Parathyroid adenoma (tissue), 2 donors: Measurements from ENCODE around the gene LRRC8B.

ENCODE experiments used
- H2AFZ ChIP-seq: fragments of 300-600 bp; sonication (generic); one replicate; pipeline ENCODE4 v1.7.0; 2017; ENCODE audit warnings: antibody characterized with exemption, mild to moderate bottlenecking
- H3K27ac ChIP-seq: fragments of 300-600 bp; sonication (generic); one replicate; pipeline ENCODE4 v1.7.0; 2017
- H3K27me3 ChIP-seq: fragments of 300-600 bp; sonication (generic); one replicate; pipeline ENCODE4 v1.7.0; 2017; ENCODE audit warnings: low read length; ENCODE audit not compliant: control insufficient read depth, insufficient read depth
- H3K36me3 ChIP-seq: fragments of 300-600 bp; sonication (generic); one replicate; pipeline ENCODE4 v1.7.0; 2017; ENCODE audit warnings: low read length; ENCODE audit not compliant: control insufficient read depth, insufficient read depth
- H3K4me1 ChIP-seq: fragments of 300-600 bp; sonication (generic); one replicate; pipeline ENCODE4 v1.7.0; 2017; ENCODE audit warnings: control low read depth
- H3K4me2 ChIP-seq: fragments of 300-600 bp; sonication (generic); one replicate; pipeline ENCODE4 v1.7.0; 2017; ENCODE audit warnings: low read length
- H3K4me3 ChIP-seq: fragments of 300-600 bp; sonication (generic); one replicate; pipeline ENCODE4 v1.7.0; 2017; ENCODE audit warnings: low read depth, low read length
- H3K79me2 ChIP-seq: fragments of 300-600 bp; sonication (generic); one replicate; pipeline ENCODE4 v1.7.0; 2017; ENCODE audit warnings: control low read depth
- H3K9ac ChIP-seq: fragments of 300-600 bp; sonication (generic); one replicate; pipeline ENCODE4 v1.7.0; 2017; ENCODE audit warnings: mild to moderate bottlenecking
- H3K9me3 ChIP-seq: fragments of 300-600 bp; sonication (generic); one replicate; pipeline ENCODE4 v1.7.0; 2017; ENCODE audit warnings: low read length; ENCODE audit not compliant: control insufficient read depth
- TF ChIP-seq, protein P1 (sequence below): fragments of 300-600 bp; sonication (generic); IDR thresholded peaks from one replicate; pipeline ENCODE4 v1.7.0; 2017; ENCODE audit warnings: antibody characterized with exemption, mild to moderate bottlenecking
- donor health status: primary hyperparathyroidism.

LRRC8B gene

DNA sequence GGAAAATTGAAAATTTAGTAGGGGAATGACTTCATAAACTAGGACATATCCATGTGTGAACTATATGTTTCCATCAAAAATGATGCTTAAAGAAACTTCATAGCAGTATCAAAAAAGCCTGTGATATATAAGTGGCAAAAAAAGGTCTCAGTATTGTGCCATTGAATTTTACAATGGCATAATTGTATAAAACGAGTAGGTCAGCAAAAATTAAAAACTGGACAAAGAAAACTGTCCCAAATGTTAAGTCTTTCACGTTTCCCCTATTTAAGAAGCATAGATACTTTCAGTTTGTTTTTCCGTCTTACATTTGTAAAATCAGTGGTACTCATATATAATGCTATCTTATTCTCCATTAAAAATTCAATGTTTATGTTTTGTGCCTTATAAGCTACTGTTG lies 43.2 kb downstream of the LRRC8B start:
- Histone ChIP-seq H3K4me2 (no peak overlapping the region), H2AFZ (no peak overlapping the region), H3K4me1 (peaks cover 7% of the 10 kb centered on the region), H3K9me3 (no peaks in the 10 kb centered on the region), H3K4me3 (no peak overlapping the region), H3K9ac (no peak overlapping the region), H3K36me3 (no peaks in the 10 kb centered on the region), H3K79me2 (peaks cover 3% of the 10 kb centered on the region), H3K27me3 (no peaks in the 10 kb centered on the region), H3K27ac (no peak overlapping the region)
- TF ChIP-seq, protein P1, sequence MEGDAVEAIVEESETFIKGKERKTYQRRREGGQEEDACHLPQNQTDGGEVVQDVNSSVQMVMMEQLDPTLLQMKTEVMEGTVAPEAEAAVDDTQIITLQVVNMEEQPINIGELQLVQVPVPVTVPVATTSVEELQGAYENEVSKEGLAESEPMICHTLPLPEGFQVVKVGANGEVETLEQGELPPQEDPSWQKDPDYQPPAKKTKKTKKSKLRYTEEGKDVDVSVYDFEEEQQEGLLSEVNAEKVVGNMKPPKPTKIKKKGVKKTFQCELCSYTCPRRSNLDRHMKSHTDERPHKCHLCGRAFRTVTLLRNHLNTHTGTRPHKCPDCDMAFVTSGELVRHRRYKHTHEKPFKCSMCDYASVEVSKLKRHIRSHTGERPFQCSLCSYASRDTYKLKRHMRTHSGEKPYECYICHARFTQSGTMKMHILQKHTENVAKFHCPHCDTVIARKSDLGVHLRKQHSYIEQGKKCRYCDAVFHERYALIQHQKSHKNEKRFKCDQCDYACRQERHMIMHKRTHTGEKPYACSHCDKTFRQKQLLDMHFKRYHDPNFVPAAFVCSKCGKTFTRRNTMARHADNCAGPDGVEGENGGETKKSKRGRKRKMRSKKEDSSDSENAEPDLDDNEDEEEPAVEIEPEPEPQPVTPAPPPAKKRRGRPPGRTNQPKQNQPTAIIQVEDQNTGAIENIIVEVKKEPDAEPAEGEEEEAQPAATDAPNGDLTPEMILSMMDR, result no peak

DNA sequence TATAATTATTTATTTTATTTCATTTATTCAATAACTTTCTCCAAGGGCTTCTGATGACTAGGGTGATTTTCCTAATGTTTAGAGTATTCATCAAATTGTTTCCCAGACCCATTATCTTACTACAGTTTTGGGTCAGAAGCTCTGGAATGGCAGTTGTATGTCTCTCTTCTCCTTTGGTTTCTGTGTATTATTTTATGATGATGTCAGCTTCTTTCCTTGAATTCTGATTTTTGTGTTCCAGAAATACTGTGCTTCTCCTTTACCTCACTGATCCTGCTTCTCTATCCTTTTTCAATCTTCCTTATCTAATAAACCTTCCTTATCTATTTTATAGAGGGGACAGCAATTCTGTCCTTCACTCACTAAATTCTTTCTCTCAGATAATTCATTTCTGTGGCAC lies 48.8 kb downstream of the LRRC8B start:
- Histone ChIP-seq H3K27me3 (no peaks in the 10 kb centered on the region), H3K9ac (no peak overlapping the region), H3K36me3 (no peaks in the 10 kb centered on the region), H3K27ac (no peak overlapping the region), H2AFZ (no peak overlapping the region), H3K79me2 (peaks cover 3% of the 10 kb centered on the region), H3K9me3 (no peaks in the 10 kb centered on the region), H3K4me3 (no peak overlapping the region), H3K4me1 (no peaks in the 10 kb centered on the region), H3K4me2 (no peak overlapping the region)
- TF ChIP-seq, protein P1, result no peak

DNA sequence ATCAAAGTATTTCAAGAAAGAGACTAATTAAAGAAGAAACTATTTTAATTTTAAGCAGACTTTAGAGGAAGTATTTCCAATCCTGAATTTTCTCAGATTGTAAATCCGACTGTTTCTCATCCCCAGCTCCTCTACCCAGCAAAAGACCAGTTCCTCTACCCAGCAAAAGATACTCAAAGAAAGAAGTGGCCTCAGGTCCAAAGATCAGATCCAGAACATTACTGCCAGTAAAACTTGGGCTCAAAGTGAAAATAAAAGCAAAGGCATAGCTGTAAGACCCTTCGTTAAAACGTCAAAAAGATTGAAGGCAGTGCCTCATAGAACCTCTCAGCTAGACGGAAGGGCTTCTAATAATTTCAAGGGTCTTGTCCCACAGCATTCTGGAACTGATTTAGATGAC lies 50.0 kb downstream of the LRRC8B start:
- H3K9ac ChIP-seq, result no peak overlapping the region
- H3K4me1 ChIP-seq, result no peaks in the 10 kb centered on the region
- H3K36me3 ChIP-seq, result no peaks in the 10 kb centered on the region
- H3K79me2 ChIP-seq, result peaks cover 3% of the 10 kb centered on the region
- H3K4me2 ChIP-seq, result no peak overlapping the region
- no peak overlapping the region for H2AFZ ChIP-seq
- no peak overlapping the region for H3K27ac ChIP-seq
- no peaks in the 10 kb centered on the region for H3K9me3 ChIP-seq
- H3K4me3 ChIP-seq, result no peak overlapping the region
- TF ChIP-seq, protein P1, result no peak
- H3K27me3 ChIP-seq, result no peaks in the 10 kb centered on the region

DNA sequence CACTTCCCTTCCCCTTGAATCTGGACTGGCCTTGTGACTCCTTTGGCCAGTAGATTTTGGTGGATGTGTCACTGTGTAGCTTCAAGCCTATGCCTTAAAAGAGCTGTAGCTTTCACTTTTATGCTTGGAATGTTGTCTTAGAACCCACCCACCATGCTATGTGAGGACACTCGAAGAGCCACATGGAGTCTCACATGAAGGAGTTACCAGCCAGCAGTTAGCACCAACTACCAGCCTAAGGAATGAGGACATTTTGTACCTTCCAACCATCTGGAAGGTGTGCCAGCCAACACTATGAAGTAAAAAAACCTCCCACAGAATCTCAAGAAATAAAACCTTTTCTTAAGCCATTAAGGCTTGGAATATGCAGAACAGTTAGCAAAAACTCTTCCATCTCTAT lies 50.6 kb downstream of the LRRC8B start:
- no peaks in the 10 kb centered on the region for H3K4me1 ChIP-seq
- H2AFZ ChIP-seq, result no peak overlapping the region
- TF ChIP-seq, protein P1, result no peak
- H3K79me2 ChIP-seq, result no peaks in the 10 kb centered on the region
- no peaks in the 10 kb centered on the region for H3K9me3 ChIP-seq
- no peak overlapping the region for H3K4me2 ChIP-seq
- no peak overlapping the region for H3K9ac ChIP-seq
- no peak overlapping the region for H3K27ac ChIP-seq
- H3K36me3 ChIP-seq, result no peaks in the 10 kb centered on the region
- H3K27me3 ChIP-seq, result no peaks in the 10 kb centered on the region
- no peak overlapping the region for H3K4me3 ChIP-seq

DNA sequence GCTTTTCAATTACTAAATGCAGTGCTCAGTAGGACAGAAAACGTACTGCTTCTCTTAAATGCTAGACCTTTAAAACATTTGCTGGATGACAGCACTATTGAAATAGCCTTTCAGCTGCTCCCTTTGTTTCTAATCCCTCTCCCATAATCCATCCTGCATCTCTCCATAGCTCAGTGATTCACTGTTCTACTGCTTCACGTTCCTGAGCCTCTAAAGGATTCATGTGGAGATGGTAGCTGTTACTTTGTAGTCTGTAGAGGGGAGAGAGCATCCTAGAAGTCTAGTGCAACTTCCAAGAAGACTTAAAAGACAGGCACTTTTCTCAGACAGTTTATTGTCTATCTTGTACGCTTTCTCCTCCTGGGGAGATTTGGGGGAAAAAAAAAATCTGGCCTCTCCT lies 51.4 kb downstream of the LRRC8B start:
- TF ChIP-seq, protein P1, result no peak

More for the DNA sequence above, 51.4 kb downstream of the LRRC8B start:
- no peaks in the 10 kb centered on the region for H3K4me1 ChIP-seq
- H3K4me3 ChIP-seq, result no peak overlapping the region
- H3K9ac ChIP-seq, result no peak overlapping the region
- H3K4me2 ChIP-seq, result no peak overlapping the region
- H2AFZ ChIP-seq, result no peak overlapping the region
- H3K79me2 ChIP-seq, result no peaks in the 10 kb centered on the region
- no peaks in the 10 kb centered on the region for H3K9me3 ChIP-seq
- no peaks in the 10 kb centered on the region for H3K27me3 ChIP-seq
- H3K36me3 ChIP-seq, result no peaks in the 10 kb centered on the region
- no peak overlapping the region for H3K27ac ChIP-seq
